IPS DF 6.9 (cell line): ENCODE data around the gene AOC2.
"Not testable (repeated sequence)": the region's sequence is repeated elsewhere in the genome, so short reads cannot be mapped to it uniquely, and the experiment has no call there.

Experiments used
- DNase-seq: peaks from one replicate; pipeline ENCODE4 v3.0.0-alpha.2; 2013; ENCODE audit warnings: low read depth, low spot score
- H3K27ac ChIP-seq: one replicate; pipeline ENCODE4 v1.5.1; 2013; ENCODE audit warnings: low read length, control low read depth
- H3K27me3 ChIP-seq: 2 replicates; pipeline ENCODE4 v1.6.1; 2013; ENCODE audit warnings: mild to moderate bottlenecking, low read length; ENCODE audit not compliant: control insufficient read depth, insufficient read depth
- H3K36me3 ChIP-seq: 2 replicates; pipeline ENCODE4 v1.6.1; 2013; ENCODE audit warnings: low read length; ENCODE audit not compliant: control insufficient read depth, insufficient read depth
- H3K4me1 ChIP-seq: 2 replicates; pipeline ENCODE4 v1.6.1; 2013; ENCODE audit warnings: low read length; ENCODE audit not compliant: control insufficient read depth, insufficient read depth
- H3K4me3 ChIP-seq: 2 replicates; pipeline ENCODE4 v1.5.1; 2013; ENCODE audit warnings: mild to moderate bottlenecking, low read length
- H3K9me3 ChIP-seq: 2 replicates; pipeline ENCODE4 v1.6.1; 2013; ENCODE audit warnings: low read length, inconsistent platforms; ENCODE audit not compliant: control insufficient read depth, insufficient read depth
- WGBS: extraction: QIAGEN DNeasy Blood & Tissue Kit; methylation state at CpG from one replicate; pipeline ENCODE4 v1.1.7; 2013; ENCODE audit warnings: mixed read lengths, missing lambda C conversion rate; ENCODE audit not compliant: insufficient read length, insufficient coverage; 5-methylcytosine and 5-hydroxymethylcytosine counted together

AOC2 gene

GRCh38 chr17:42856093-42856492, 11.7 kb downstream of the AOC2 start:
- H3K9me3 ChIP-seq, H3K4me3 ChIP-seq, H3K36me3 ChIP-seq, H3K27me3 ChIP-seq, DNase-seq, H3K4me1 ChIP-seq, H3K27ac ChIP-seq: not testable (repeated sequence)
- no CpG with 5 or more reads among the region's 8 CpGs for WGBS

DNA sequence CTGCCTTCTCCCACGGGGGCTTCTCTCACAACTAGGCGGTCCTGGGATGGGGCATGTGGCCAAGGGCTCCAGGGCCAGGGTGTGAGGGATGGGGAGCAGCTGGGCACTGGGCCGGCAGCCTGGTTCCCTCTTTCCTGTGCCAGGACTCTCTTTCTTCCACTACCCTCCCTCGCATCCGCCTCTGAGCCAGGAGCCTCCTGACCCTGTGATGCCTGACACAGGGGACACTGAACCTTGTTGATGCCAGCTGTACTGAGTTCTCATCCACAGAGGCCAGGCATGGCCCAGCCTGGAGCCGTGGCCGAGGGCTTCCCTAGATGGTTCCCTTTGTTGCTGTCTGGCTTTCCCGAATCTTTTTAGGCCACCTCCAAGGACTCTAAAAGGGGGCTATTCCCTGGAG, 12.1 kb downstream of the AOC2 start:
- not testable (repeated sequence) for H3K36me3 ChIP-seq, DNase-seq, H3K4me3 ChIP-seq, H3K4me1 ChIP-seq, H3K27ac ChIP-seq, H3K27me3 ChIP-seq, H3K9me3 ChIP-seq
- WGBS: no CpG with 5 or more reads among the region's 8 CpGs

DNA sequence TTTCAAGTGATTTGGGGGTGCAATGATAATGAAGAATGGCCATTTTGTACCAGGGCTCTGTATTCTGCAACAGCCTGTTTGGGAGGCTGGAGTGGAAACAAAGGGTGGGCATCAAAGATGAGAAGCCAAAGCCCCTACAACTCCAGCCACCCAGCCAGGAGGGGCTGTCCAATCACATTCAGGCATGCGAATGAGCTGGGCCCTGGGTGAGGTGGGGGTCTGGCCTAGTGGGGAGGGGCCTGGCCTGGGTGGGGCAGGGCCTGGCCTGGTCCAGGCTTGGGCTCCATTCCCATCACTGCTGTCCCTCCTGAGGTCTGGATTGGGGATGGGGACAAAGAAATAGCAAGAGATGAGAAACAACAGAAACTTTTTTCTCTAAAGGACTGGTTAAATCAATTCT, 13.0 kb downstream of the AOC2 start:
- Histone ChIP-seq H3K4me1 (no peaks in the 10 kb centered on the region), H3K9me3 (no peaks in the 10 kb centered on the region), H3K36me3 (no peaks in the 10 kb centered on the region), H3K27ac (no peak overlapping the region), H3K27me3 (no peaks in the 10 kb centered on the region), H3K4me3 (no peak overlapping the region)
- no CpG with 5 or more reads among the region's 1 CpG for WGBS
- no peak for DNase-seq

DNA sequence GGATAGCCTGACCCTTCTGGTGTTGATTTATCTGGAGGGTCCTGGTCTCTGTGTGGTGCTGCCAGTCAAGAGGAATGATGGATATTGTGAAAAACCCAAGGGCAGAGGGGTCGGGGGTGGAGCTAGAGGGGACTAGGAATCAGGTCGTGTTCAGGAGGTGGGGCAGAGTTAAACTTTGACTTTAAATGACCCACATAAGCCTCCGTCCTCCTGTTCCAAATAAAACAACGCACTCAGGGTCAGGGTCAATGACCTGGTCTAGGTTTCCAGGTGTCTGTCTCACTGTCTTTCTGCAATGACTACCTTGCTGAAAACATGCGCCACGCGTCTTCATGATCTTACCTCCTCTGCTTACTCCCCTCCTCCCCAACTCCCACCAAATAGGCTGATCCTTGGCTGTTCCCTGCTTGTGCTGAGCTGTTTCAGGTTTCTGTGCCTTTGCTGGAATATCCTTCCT, 21.3 kb downstream of the AOC2 start:
- no peaks in the 10 kb centered on the region for H3K27me3 ChIP-seq
- no peaks in the 10 kb centered on the region for H3K36me3 ChIP-seq
- no peaks in the 10 kb centered on the region for H3K9me3 ChIP-seq
- H3K4me3 ChIP-seq: no peak overlapping the region
- no peak for DNase-seq
- whole genome bisulfite sequencing: no CpG with 5 or more reads among the region's 7 CpGs
- H3K27ac ChIP-seq: no peak overlapping the region
- H3K4me1 ChIP-seq: no peaks in the 10 kb centered on the region

- Histone ChIP-seq H3K27ac (no peak overlapping the region), H3K4me3 (no peak overlapping the region), H3K36me3 (no peaks in the 10 kb centered on the region), H3K4me1 (no peaks in the 10 kb centered on the region), H3K27me3 (no peaks in the 10 kb centered on the region), H3K9me3 (no peaks in the 10 kb centered on the region)
- no peak for DNase-seq
- WGBS: no CpG with 5 or more reads among the region's 4 CpGs
These were observed 21.8 kb downstream of the AOC2 start for GRCh38 chr17:42866216-42866615.

GRCh38 chr17:42866631-42867575, 22.5 kb downstream of the AOC2 start:
- Histone ChIP-seq H3K27me3 (no peaks in the 10 kb centered on the region), H3K9me3 (no peaks in the 10 kb centered on the region), H3K4me1 (no peaks in the 10 kb centered on the region), H3K36me3 (no peaks in the 10 kb centered on the region), H3K27ac (no peak overlapping the region), H3K4me3 (no peak overlapping the region)
- DNase-seq: no peak
- WGBS: no CpG with 5 or more reads among the region's 12 CpGs

- H3K27ac ChIP-seq, H3K27me3 ChIP-seq, H3K9me3 ChIP-seq, H3K4me3 ChIP-seq, DNase-seq, H3K36me3 ChIP-seq, H3K4me1 ChIP-seq: not testable (repeated sequence)
- WGBS: no CpG with 5 or more reads among the region's 21 CpGs
These were observed 23.4 kb downstream of the AOC2 start for GRCh38 chr17:42867694-42868261.

DNA sequence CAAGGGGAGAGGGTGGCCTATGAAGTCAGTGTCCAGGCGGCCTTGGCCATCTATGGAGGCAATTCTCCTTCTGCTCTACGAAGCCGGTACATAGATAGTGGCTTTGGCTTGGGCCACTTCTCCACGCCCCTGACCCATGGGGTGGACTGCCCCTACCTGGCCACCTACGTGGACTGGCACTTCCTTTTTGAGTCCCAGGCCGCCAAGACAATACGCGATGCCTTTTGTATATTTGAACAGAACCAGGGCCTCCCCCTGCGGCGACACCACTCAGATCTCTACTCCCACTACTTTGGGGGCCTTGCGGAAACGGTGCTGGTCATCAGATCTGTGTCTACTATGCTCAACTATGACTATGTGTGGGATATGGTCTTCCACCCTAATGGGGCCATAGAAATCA, 24.0 kb downstream of the AOC2 start:
- Histone ChIP-seq H3K4me1 (no peaks in the 10 kb centered on the region), H3K36me3 (no peaks in the 10 kb centered on the region), H3K27ac (no peak overlapping the region), H3K27me3 (no peaks in the 10 kb centered on the region), H3K4me3 (no peak overlapping the region), H3K9me3 (no peaks in the 10 kb centered on the region)
- no peak for DNase-seq
- no CpG with 5 or more reads among the region's 12 CpGs for WGBS

GRCh38 chr17:42871647-42872046, 27.3 kb downstream of the AOC2 start:
- Histone ChIP-seq H3K4me1 (no peaks in the 10 kb centered on the region), H3K9me3 (no peaks in the 10 kb centered on the region), H3K4me3 (no peak overlapping the region), H3K36me3 (no peaks in the 10 kb centered on the region), H3K27me3 (no peaks in the 10 kb centered on the region), H3K27ac (no peak overlapping the region)
- WGBS: no CpG with 5 or more reads among the region's 4 CpGs
- no peak for DNase-seq

GRCh38 chr17:42872251-42872965, 28.0 kb downstream of the AOC2 start:
- Histone ChIP-seq H3K27ac (no peak overlapping the region), H3K27me3 (no peaks in the 10 kb centered on the region), H3K4me3 (no peak overlapping the region), H3K9me3 (no peaks in the 10 kb centered on the region), H3K4me1 (no peaks in the 10 kb centered on the region), H3K36me3 (no peaks in the 10 kb centered on the region)
- WGBS: no CpG with 5 or more reads among the region's 13 CpGs
- no peak for DNase-seq
